B cell (primary cell): Measurements from ENCODE around the gene PRR16.

ENCODE experiments used
- CTCF ChIP-seq: fragments of 200-600 bp; IDR thresholded peaks from one replicate; pipeline ENCODE4 v1.8.0; 2022; ENCODE audit warnings: antibody characterized with exemption, mild to moderate bottlenecking
- EZH2 ChIP-seq: IDR thresholded peaks from 2 replicates; pipeline ENCODE4 v1.6.1; 2012; ENCODE audit warnings: borderline replicate concordance, low read depth, mild to moderate bottlenecking, moderate library complexity, low read length; ENCODE audit not compliant: insufficient read depth, poor library complexity, severe bottlenecking

GRCh38 chr5:120509053-120509452 lies 45.0 kb downstream of the PRR16 start:
- TF ChIP-seq CTCF (no peak), EZH2 (no peak)
